Adrenal gland (tissue), 5 donors: ENCODE data around the gene ZIC4.

Source experiments
- POLR2A ChIP-seq, 2 donors: fragments of 450-650 bp; IDR thresholded peaks; one replicate each; pipeline ENCODE4 v1.6.1; 2017; ENCODE audit warnings: antibody characterized with exemption in 2 of 2, mild to moderate bottlenecking in 2 of 2, moderate library complexity in 1 of 2
- TF ChIP-seq, protein P1 (sequence below), 6 experiments: fragments of 450-650 bp in 4 of 6; fragments of 200-600 bp in 2 of 6; sonication (generic) in 1 of 6; IDR thresholded peaks; 1 replicate in 5 of 6; 2 replicates in 1 of 6; pipeline versions ENCODE4 v1.5.1 to v1.8.0; 2016 to 2021; ENCODE audit warnings: antibody characterized with exemption in 6 of 6, mild to moderate bottlenecking in 2 of 6, moderate library complexity in 1 of 6
- donor health status: DM: no; HTN: no; CAD: no.

DNA sequence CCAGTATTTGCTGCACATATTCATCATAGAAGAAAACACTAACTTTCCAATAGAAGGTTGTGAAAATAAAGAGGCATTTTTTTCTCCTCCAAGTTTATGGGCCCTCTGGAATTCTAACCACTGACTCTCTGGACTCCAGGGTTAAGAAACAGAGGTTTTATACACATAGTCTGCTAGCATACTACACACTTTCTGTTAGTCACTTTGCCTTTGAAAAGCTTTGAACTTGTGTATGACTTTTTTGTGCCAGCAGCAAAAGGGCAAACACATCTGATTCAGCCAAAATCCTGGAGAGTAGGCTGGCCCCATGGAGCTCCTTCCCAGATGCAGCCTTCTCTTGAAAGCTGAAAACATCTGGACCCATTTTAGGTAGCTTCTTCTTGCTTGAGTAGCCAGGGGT is 6.2 kb downstream of the ZIC4 start:
- TF ChIP-seq, protein P1, sequence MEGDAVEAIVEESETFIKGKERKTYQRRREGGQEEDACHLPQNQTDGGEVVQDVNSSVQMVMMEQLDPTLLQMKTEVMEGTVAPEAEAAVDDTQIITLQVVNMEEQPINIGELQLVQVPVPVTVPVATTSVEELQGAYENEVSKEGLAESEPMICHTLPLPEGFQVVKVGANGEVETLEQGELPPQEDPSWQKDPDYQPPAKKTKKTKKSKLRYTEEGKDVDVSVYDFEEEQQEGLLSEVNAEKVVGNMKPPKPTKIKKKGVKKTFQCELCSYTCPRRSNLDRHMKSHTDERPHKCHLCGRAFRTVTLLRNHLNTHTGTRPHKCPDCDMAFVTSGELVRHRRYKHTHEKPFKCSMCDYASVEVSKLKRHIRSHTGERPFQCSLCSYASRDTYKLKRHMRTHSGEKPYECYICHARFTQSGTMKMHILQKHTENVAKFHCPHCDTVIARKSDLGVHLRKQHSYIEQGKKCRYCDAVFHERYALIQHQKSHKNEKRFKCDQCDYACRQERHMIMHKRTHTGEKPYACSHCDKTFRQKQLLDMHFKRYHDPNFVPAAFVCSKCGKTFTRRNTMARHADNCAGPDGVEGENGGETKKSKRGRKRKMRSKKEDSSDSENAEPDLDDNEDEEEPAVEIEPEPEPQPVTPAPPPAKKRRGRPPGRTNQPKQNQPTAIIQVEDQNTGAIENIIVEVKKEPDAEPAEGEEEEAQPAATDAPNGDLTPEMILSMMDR (IDR thresholded peaks at IDR 0.05), result no peak
- no peak for TF ChIP-seq POLR2A (IDR thresholded peaks at IDR 0.05)
